Subcutaneous adipose tissue (tissue), 4 donors: ENCODE results near the gene PHC3. TPM values are rescaled to one million over a fixed set of nuclear protein-coding genes. Genes with fewer than 3 reads are reported as not detected.

Experiments used
- total RNA-seq, 4 donors: library from RNA; depleted of rRNA; stranded (reverse); fragments of >200 nt; gene quantifications; one replicate each; pipeline ENCODE4 v1.1.0, GENCODE V29; 2016
- TF ChIP-seq, protein P1 (sequence below): fragments of 450-650 bp; IDR thresholded peaks from one replicate; pipeline ENCODE4 v1.5.1; 2016; ENCODE audit warnings: low read depth, mild to moderate bottlenecking, control low read depth, antibody characterized with exemption, moderate library complexity

Gene PHC3
- total RNA-seq: 10 to 100 TPM; 57.1 to 89.7 (median 62.1) TPM

DNA sequence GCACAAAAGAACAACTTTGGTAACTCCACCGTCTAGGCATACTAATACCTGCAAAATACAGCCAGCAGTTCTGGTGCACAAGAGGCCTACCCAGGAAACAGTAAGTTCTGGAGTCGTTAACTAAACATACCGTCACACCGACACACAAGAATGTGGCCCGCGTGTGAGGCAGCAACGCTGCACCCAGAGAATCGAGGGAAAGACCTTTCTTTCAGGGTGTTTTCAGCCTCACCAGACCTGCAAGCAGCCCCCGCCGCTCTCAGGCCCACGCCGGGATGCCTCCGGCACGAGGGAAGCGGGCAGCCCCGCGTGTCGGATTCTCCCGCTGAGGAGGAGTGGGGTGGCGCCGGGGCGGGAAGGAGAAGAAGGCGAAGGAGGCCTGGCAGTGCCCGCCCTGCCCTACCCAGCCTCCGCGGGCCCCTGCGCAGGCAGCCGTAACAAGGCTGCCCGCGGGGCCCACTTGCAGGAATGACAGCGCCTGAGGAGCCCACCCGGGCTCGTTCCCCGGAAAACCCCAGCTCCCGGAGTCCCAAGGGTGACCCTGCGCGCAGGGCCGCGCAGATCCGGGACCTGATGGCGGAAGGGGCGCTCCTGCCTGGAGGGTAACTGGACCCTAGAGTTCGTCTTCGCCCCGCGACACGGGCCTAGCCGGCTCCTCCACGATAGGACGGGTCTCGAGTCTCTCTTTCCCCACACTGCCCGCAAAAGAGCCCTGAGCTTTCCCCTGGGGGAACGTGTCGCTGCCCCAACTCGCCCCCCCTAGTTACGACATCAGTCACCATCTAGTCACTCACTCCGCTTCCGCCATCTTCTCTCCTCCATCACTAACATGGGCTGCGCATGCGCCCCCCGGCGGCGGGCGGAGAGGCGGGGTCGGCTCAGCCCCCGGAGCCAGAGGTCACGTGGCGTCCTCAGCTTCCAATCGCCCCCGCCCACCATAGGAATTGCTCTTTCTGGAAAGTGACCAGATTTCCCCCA lies at the start of gene PHC3:
Gene PHC3, minus strand, starts transcription at position 826 of the 978 bp plus-strand sequence. Its CDS starts 18 bp downstream, at position 808.
- TF ChIP-seq, protein P1, sequence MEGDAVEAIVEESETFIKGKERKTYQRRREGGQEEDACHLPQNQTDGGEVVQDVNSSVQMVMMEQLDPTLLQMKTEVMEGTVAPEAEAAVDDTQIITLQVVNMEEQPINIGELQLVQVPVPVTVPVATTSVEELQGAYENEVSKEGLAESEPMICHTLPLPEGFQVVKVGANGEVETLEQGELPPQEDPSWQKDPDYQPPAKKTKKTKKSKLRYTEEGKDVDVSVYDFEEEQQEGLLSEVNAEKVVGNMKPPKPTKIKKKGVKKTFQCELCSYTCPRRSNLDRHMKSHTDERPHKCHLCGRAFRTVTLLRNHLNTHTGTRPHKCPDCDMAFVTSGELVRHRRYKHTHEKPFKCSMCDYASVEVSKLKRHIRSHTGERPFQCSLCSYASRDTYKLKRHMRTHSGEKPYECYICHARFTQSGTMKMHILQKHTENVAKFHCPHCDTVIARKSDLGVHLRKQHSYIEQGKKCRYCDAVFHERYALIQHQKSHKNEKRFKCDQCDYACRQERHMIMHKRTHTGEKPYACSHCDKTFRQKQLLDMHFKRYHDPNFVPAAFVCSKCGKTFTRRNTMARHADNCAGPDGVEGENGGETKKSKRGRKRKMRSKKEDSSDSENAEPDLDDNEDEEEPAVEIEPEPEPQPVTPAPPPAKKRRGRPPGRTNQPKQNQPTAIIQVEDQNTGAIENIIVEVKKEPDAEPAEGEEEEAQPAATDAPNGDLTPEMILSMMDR: no peak

DNA sequence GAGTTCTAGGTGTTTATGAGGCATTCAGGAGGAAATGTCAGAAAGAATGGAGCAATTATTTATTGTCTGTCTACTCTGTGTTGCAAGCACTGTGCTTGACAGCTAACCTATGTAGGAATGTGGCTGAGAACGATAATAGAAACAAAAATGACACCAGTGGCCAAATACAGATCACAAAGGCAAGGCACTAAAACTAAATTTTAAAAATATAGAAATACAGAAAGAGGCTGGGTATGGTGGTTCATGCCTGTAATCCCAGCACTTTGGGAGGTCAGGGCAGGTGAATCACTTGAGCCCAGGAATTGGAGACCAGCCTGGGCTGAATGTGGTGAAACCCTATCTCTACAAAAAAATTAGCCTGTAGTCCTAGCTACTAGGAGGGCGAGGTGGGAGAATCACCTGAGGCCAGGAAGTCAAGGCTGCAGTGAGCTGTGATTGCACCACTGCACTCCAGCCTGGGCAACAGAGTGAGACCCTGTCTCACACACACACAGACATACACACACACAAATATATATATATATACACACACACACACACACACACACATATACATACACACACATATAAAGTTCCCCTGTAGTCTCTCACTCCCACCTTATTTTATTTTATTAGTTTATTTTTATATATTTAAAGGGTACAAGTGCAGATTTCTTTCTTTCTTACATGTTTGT lies 46.7 kb upstream of the PHC3 start:
- TF ChIP-seq, protein P1: no peak

GRCh38 chr3:170226426-170226960 lies 45.0 kb upstream of the PHC3 start:
- TF ChIP-seq, protein P1: no peak

DNA sequence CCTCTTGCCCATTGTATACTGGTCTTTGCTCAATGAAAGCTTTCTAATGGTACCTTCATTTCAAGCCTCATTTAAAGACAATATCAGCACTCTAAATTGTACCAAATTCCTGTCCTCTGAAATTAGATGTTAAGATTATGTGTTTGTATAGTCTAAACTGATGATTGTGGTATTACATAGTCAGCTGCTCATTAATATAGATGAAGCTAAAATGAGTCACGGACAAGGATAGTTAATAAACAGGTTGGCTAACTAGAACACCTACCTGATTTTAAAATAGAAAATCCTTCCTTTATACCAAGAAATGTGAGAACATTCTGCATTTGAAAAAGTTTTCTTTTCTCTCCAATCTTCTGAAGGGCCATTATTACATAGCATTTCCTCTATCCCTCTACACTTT lies 43.6 kb upstream of the PHC3 start:
- TF ChIP-seq, protein P1: no peak

GRCh38 chr3:170222647-170223541 lies 41.4 kb upstream of the PHC3 start:
- TF ChIP-seq, protein P1: no peak

DNA sequence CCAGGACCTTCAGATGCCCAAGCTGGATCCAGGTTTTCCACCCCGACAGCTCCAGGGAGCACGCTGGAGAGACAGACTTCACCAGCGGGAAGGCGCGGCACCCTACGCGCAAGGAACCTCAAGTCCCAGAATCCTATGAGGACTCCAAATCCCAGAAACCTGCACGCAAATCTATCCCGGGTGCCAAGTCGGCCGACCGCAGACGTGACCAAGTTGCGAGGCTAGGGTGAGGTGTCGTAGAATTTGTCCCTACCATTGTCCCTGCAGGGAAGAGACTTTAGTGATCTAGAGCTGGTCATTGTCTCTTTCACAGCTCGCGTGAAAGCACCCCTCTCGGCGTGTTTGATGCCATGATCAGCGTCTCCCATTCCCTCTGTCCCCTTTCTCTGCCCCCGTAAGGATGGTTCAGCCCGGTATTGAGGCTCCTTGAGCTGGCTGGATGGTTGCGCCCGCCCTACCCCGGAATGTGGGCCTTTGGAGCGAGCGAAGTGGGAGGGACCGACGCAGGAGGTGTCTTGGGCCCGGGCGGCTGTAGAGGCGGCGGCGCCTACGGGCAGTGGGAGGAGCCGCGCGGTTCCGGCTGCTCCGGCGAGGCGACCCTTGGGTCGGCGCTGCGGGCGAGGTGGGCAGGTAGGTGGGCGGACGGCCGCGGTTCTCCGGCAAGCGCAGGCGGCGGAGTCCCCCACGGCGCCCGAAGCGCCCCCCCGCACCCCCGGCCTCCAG lies 40.6 kb upstream of the PHC3 start, which contains the start of gene PRKCI:
Gene PRKCI, plus strand, starts transcription at position 501 of the 723 bp plus-strand sequence. CDS start 246 bp downstream, outside the sequence.
- TF ChIP-seq, protein P1: no peak
